CD4-positive, alpha-beta T cell treated with Interleukin-21 for 1 hour (primary cell): ENCODE measurements around the gene SYNGR2.
A peak's percentile ranks its signal among the peaks of the same experiment; 100 is the strongest.

Source experiments
- DNase-seq: peaks from one replicate; pipeline ENCODE4 v3.0.0-alpha.2; 2020

The SYNGR2 gene

GRCh38 chr17:78168242-78168902 is at the start of gene SYNGR2:
Gene SYNGR2 (plus strand): TSS chr17:78168581. CDS start chr17:78168617, 36 bp downstream.
- DNase-seq, result peak; percentile 88

DNA sequence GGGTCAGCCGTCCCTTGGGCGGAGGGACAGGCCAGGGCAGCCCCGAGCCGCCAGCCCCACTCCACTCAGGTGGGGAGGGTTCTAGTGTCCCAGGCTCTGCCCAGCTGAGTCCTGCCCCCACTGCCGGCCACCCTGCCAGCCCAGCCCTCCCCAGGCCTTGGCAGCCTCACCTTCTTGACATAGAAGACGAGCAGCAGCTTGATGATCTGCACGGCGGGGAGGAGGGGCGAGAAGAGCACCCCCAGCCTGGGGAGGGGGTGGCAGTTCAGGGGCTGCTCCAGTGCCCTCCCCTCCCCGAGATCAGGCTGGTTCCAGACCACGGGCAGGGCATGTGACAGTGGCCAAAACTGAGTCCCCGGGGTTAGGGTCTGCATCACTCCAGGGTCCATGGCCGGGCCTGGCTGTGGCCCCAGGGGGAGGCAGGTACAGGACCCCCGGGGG is 49.6 kb upstream of the SYNGR2 start:
- no peak for DNase-seq

DNA sequence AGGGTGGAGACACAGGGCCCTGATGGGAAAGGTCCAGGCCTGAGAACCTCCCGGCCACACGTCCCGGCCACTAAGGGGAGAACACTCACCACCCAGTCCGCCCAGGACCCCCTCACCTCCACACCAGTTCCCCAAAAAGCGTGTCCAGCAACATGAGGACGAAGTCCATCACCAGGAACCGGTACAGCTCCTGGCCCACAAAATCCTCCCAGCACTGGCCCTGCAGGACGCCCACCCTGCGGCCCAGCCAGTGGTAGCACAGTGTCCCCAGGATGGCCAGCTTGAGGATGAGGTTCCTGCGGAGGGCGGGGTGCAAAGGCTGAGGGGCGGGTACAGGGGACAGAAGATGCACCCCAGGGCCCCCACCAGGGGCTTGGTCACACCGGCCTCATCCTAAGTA is 47.8 kb upstream of the SYNGR2 start:
- no peak for DNase-seq

DNA sequence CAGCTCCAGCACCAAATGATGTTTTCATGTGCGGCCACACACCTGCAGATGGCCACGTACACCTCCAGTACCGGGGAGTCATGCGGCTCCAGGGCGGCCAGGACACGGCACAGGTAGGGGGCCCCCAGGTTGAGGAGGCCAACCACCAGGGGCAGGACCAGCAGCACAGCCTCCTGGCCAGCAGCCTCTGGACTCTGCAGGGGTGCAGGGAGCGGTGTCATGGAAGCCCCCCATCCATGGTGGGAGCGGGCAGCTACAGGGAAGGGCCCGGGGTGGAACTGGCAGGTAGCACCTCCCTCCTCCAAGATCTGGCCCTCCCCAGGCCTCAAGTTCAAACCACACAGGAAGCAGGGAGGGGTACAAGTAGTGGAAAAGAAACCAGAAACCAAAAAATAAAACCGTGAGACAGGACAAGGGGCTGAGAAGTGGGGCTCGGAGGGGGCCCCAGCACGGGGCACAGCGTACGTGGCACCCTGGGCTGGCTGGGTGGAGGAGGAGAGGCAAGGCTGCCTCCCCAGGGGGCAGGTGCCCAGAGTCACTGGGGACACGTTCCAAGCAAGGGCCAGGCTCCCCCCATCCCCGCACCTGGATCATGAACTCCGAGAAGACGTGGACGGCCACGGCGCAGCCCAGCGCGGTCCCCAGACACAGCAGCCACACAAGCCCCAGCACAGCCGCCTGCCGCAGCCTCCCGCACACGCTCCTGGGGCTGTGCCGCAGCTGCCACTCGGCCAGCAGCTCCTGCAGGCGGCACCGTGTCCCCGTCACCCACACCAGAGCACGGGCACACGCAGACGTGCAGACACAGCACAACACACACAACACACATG is 47.2 kb upstream of the SYNGR2 start:
- peak; percentile 78 for DNase-seq

DNA sequence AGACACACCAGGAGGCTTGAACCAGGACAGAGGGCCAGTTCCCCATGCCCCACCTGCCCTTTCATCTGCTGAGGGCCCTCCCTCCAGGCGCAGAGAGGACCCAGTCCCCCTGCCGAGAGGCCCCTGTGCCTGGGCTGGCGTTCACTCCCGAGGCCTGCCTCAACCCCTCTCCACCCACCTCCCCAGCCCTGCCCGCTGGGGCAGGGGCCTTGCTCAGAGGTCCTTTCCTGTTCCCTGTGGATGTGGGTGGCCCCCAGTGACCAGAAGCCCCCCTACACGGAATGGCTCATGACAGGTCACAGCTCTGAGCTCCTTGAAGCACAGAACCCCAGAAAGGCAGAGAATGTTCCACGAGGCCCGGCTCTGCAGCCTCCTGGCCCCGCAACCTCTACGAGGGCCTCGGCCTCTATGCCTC is 46.6 kb upstream of the SYNGR2 start:
- DNase-seq, result no peak

DNA sequence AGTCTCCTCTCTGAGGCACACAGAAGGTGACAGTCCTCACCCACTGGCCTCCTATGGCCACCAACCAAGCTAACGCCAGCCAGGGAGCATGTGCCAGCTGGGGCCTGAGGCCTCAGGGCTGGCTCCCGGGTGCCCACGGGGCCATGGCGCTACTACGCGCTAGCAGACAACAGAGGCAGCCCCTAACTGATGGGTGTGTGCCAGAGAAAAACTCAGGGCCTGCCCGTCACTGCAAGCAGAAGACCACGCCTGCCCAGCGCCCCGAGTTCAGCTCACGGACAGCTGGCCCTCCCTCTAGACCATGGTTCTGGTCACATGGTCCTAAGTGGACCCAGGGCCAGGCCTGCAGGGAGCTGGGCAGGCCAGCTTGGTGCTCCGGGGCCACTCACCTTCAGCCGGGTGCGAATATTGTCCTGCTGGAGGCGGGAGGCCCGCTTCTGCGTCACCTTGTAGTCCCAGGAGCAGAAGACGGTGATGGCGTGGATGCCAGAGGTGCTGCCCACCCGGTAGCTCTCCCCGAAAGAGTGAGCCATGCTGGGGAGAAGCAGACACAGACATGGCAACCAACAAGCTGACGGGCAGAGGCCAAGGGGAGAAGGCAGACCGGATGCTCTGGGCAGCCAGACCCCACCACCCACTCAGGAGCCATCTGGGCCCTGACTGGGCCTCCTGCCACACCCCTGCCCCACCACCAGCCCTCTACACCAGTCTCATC is 46.0 kb upstream of the SYNGR2 start:
- no peak for DNase-seq

DNA sequence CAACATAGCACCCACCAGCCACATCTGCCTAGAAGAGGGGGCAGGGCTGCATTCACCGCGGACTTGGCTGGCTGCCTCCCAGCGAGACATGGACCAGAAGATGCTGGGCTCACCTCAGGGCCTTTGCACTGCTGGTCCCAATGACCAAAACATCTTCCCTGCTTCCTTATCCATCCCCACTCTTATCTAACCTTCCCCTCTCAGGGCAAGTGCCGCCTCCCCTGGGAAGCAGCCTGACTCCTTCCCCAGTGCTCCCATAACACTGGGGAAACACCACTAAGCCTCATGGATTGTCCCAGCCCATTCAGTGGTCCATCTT is 45.5 kb upstream of the SYNGR2 start:
- DNase-seq, result no peak

- no peak for DNase-seq
Measured at GRCh38 chr17:78123258-78123929, 45.0 kb upstream of the SYNGR2 start.

DNA sequence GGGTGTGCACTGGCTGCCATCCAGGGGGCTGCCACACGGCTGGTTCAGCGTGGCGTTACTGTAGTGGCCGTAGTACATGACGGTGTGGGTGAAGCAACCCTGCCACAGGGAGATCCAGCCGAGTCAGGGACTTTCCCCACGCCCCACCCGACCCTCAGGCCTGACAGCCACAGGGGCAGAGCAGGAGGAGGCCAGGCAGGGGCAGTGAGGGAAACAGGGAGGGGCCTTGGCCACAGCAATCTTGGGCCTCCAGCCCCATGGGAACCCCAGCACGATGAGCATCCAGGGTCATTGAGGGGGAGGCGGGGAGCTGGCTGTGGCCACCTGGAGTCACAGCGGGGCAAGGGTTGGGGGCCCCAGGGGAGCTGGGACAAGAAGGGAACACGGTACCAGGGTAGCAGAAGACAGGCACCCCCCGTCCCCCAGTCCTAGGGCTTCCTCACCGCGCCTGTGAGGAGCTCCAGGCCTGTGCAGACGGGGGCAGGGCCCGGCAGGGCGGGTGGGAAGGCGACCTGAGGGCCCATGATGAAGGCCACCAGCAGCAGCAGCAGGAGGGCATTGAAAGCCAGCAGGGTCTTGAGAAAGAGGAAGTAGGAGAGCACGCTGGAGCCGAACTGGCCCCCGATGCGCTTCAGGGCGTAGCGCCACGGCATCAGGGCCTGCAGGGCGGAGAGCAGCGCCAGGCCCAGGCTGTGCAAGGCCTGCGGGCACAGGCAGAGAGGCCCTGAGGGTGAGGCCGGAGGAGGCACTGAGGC is 44.1 kb upstream of the SYNGR2 start:
- no peak for DNase-seq

DNA sequence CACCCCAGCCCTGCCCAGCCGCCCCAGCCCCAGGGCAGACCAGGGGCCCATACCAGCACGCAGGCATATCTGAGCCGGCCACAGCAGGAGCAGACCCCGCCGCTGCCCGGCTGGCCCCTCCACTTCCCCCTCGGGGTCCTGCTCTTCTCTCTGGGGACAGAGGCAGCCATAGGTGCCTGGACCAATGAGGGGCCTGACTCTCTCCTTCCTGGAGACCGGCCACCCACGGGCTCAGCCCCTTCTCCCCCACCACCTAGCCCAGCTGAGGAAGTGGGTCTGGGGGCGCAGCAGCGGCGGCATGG is 43.6 kb upstream of the SYNGR2 start:
- no peak for DNase-seq

GRCh38 chr17:78125138-78125913 is 43.1 kb upstream of the SYNGR2 start:
- no peak for DNase-seq

DNA sequence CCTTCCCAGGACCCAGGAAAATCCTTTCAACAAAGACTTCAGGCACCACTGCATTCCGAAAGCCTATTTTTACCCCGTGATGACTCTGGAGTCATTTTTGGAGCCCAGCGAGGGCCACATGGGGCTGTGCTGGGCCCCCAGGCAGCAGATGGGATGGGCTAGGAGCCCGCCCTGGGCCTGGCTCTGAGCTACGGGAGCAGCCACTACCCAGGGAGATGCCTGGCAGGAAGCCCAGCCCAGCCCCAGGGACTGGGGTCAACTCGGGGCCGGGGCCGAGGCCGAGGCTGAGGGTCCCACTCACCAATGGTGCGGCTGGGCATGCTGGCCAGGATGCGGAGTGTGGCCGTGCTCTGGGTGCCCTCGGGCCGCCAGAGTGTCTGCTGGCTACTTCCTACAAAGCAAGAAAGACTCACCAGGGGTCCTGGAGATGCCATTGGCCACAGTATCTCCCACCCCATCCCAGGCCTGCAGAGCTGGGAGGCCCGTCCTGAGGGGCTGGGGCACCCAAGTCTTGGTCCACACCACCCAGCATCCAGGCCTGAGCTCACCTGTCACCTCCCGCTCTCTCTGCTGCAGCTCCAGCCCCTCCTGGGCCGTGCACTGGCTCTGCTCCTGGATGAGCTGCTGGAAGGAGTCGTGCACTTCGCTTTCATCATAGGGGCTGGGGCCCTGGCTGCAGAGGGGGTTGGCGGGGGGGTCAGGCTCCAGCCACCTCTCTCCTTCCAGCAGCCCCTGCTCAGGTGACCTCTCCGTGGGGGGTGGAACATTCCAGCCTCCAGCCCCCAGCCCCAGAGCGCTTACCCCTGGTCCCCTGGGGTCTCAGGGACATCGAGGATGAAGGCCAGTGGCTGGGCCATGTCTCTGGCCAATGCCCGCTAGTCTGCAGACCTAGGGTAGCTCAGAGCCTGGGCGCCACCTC is 42.1 kb upstream of the SYNGR2 start:
- no peak for DNase-seq

DNA sequence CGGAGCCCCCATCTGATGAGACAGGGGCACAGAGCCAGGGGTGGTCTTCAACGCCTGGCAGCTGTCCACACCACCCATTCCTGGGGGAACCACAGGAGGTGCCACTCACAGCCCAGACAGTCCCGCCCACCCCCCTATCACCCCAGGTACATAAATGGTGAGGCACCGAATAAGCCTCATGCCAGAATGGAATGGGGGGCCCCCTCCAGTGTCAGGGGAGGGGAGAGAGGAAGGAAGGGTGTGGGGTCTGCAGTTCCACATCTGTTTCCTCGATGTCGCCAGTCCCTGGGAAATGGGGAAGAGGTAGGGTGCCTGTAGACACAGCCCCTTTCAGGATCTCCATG is 41.5 kb upstream of the SYNGR2 start:
- DNase-seq, result no peak

DNA sequence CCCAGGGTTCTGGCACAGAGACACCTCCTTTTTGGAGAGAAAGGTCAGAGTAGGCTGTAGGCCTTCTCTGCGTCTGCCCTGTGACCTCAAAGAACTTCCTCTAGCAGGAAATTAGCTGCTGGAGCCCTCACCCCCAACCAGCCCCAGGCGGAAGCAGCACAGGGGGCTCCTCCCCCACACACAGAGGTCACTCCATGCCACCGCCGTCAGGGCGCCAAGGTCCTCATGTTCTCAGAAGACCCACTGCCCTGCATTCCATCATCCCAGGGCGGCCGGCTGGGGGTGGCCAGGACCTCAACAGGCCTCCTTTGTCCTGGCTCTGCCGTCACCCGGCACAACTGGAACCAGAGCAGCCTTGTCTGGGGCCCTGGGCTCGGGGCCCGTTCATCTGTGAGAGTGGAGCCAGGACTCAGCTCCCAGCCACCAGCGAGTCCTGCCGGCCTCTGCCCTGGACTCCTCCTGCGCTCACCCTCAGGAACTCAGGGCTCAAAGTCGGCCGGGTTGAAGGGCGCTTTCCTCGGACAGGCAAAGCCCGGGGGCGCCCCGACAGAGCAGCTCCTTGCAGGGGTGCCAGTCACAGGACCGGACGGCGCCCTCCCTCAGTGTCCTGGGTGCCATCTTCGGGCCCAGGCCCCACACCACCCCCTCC is 41.0 kb upstream of the SYNGR2 start:
- peak; percentile 81 for DNase-seq

DNA sequence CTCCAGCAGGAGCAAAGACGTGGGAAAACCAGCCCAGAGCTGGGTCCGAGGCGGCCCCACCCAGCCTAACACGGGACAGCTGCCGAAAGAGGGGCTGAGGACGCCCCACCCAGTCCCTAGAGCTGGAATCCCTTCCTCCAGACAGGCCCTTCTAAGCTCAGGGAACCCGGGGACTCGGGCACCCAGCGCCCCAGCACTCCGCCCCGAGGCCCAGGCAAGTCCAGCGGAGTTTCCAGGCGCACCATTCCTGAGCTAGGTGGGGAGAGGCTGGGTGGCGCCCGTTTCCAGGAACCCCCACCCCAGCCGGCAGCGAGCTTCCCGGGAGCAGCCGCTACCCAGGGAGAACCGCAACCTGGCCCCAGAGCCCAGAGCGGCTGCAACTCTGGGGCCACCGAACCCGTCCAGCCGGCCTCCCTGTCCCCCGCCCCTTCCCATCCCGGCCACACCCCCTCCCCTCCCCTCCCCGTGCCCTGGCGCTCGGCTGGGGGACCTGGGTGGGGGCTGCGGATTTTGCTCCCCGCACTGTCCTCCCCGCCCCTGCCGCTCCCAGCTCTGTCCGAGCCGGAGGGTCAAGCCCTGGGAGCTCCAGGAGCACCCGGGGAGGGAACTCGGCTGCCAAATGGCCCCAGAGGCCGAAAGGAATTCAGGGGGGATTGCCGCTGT is 40.4 kb upstream of the SYNGR2 start:
- no peak for DNase-seq

- peak; percentile 80 for DNase-seq
Measured at GRCh38 chr17:78128551-78129350, 39.6 kb upstream of the SYNGR2 start, which contains the start of gene TMC6. Gene TMC6 (minus strand): TSS chr17:78128755. CDS start chr17:78126832, 1,923 bp downstream.

DNA sequence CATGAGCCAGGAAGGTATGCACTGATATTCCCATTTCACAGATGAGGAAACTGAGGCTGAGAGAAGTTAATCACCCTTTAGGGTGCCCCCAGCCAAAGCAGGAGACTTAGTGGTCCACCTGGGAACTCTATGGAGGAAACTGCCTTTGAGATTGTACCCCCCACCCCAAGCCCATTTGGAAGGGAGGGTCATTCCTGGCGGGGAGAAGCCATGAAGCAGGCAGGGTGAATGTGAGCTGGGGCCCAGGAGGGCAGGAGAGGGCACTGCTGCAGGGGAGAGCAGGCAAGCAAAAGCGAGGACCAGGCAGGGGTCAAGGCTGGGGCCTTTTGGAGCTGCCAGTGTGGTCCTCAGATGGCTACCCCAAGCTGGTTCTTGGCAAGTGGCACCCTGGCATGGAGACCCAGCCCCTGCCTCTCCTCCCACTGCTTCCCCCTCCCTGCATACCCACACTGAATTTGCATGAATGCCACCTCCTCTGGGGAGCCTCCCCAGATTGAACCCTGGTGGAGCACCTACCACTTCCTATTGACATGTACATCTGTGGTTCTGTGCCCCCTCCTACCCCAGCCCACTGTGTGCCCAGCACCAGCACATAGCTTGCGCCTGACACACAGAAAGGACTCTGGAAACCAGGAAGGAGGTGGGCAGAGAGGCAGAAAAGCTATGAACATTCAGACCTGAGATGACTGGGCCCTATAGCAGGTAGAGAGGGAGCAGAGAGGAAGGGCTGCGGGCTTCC is 38.9 kb upstream of the SYNGR2 start:
- peak; percentile 61 for DNase-seq

DNA sequence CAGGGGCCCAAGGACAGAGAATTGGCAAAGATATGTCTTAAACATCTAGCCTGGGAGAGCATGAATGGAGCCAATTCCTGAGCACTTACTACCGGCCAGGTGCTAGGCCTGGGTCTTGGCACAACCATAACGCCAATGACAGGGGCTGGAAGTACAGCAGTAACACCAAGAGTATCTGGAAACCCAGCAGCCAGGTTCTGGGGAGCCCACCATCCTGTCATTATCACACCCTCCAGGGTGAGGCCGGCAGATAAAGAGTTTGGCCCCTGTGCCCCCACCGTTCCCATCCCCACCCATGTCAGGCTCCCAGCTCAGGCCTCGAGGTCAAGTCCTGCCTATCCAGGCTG is 38.3 kb upstream of the SYNGR2 start:
- DNase-seq, result no peak
